ENCODE measurements around the gene IVNS1ABP.

IVNS1ABP gene

GRCh38 chr1:185348296-185348695, 31.3 kb upstream of the IVNS1ABP start:
- no peak for DNase-seq

GRCh38 chr1:185345913-185346720, 29.1 kb upstream of the IVNS1ABP start:
- no peaks in the 10 kb centered on the region for H3K36me3 ChIP-seq
- DNase-seq, result no peak

More at GRCh38 chr1:185348296-185348695, 31.3 kb upstream of the IVNS1ABP start:
- H3K36me3 ChIP-seq, result no peaks in the 10 kb centered on the region
- no peak for TF ChIP-seq CTCF (IDR thresholded peaks at IDR 0.05; ENCODE audit: low read depth, low read length)
- H3K27ac ChIP-seq, result no peak overlapping the region
- no peak overlapping the region for H3K4me3 ChIP-seq (ENCODE audit: low read depth, low read length)
- H3K9me3 ChIP-seq (ENCODE audit: severe bottlenecking), result no peaks in the 10 kb centered on the region
- no peaks in the 10 kb centered on the region for H3K27me3 ChIP-seq (ENCODE audit: insufficient read depth, low read depth, severe bottlenecking)

GRCh38 chr1:185343306-185343705, 26.3 kb upstream of the IVNS1ABP start:
- H3K36me3 ChIP-seq, result no peaks in the 10 kb centered on the region
- TF ChIP-seq CTCF (IDR thresholded peaks at IDR 0.05; ENCODE audit: low read depth, low read length), result no peak
- no peak overlapping the region for H3K27ac ChIP-seq
- DNase-seq, result no peak
- H3K9me3 ChIP-seq (ENCODE audit: severe bottlenecking), result no peaks in the 10 kb centered on the region
- no peaks in the 10 kb centered on the region for H3K27me3 ChIP-seq (ENCODE audit: insufficient read depth, low read depth, severe bottlenecking)
- H3K4me3 ChIP-seq (ENCODE audit: low read depth, low read length), result no peak overlapping the region

More at GRCh38 chr1:185345913-185346720, 29.1 kb upstream of the IVNS1ABP start:
- no peak overlapping the region for H3K27ac ChIP-seq
- no peak for TF ChIP-seq CTCF (IDR thresholded peaks at IDR 0.05; ENCODE audit: low read depth, low read length)
- H3K4me3 ChIP-seq (ENCODE audit: low read depth, low read length), result no peak overlapping the region
- H3K9me3 ChIP-seq (ENCODE audit: severe bottlenecking), result no peaks in the 10 kb centered on the region
- H3K27me3 ChIP-seq (ENCODE audit: insufficient read depth, low read depth, severe bottlenecking), result no peaks in the 10 kb centered on the region

- Histone ChIP-seq H3K27me3 (ENCODE audit: insufficient read depth, low read depth, severe bottlenecking) (no peaks in the 10 kb centered on the region), H3K27ac (no peak overlapping the region), H3K36me3 (no peaks in the 10 kb centered on the region), H3K9me3 (ENCODE audit: severe bottlenecking) (no peaks in the 10 kb centered on the region), H3K4me3 (ENCODE audit: low read depth, low read length) (no peak overlapping the region)
- no peak for DNase-seq
- no peak for TF ChIP-seq CTCF (IDR thresholded peaks at IDR 0.05; ENCODE audit: low read depth, low read length)
These were observed 25.7 kb upstream of the IVNS1ABP start for GRCh38 chr1:185342672-185343259.

- no peak for TF ChIP-seq CTCF (IDR thresholded peaks at IDR 0.05; ENCODE audit: low read depth, low read length)
- H3K36me3 ChIP-seq, result no peaks in the 10 kb centered on the region
- H3K27ac ChIP-seq, result no peak overlapping the region
- DNase-seq, result no peak
- no peak overlapping the region for H3K4me3 ChIP-seq (ENCODE audit: low read depth, low read length)
- no peaks in the 10 kb centered on the region for H3K27me3 ChIP-seq (ENCODE audit: insufficient read depth, low read depth, severe bottlenecking)
- no peaks in the 10 kb centered on the region for H3K9me3 ChIP-seq (ENCODE audit: severe bottlenecking)
These were observed 25.0 kb upstream of the IVNS1ABP start for GRCh38 chr1:185342017-185342416.

All from WERI-Rb-1 (cell line).